Thymus (tissue), 11 donors: Measurements from ENCODE around the gene OR2AJ1. TPM values are rescaled to one million over a fixed set of nuclear protein-coding genes. Genes with fewer than 3 reads are reported as not detected.
"Not testable (repeated sequence)": the region's sequence is repeated elsewhere in the genome, so short reads cannot be mapped to it uniquely, and the experiment has no call there.

Experiments
- DNase-seq, 9 donors: peaks; one replicate each; pipeline ENCODE4 v3.0.0-alpha.2; 2013; ENCODE audit warnings: low spot score in 9 of 9, low read depth in 6 of 9, missing footprints in 1 of 9
- H3K27ac ChIP-seq, 2 donors: one replicate each; pipeline ENCODE4 v1.5.1; 2013; ENCODE audit warnings: control low read depth in 1 of 2, low read depth in 1 of 2, low read length in 1 of 2, mild to moderate bottlenecking in 1 of 2, moderate library complexity in 1 of 2
- H3K27me3 ChIP-seq, 2 donors: one replicate each; pipeline ENCODE4 v1.5.1; 2013; ENCODE audit warnings: low read length in 1 of 2; ENCODE audit not compliant: control insufficient read depth in 2 of 2, insufficient read depth in 1 of 2
- H3K36me3 ChIP-seq, 2 donors: one replicate each; pipeline ENCODE4 v1.5.1; 2013; ENCODE audit warnings: low read length in 1 of 2, mild to moderate bottlenecking in 1 of 2, moderate library complexity in 1 of 2; ENCODE audit not compliant: control insufficient read depth in 2 of 2, insufficient read depth in 2 of 2
- H3K4me1 ChIP-seq, 2 donors: one replicate each; pipeline ENCODE4 v1.5.1; 2013; ENCODE audit warnings: low read length in 2 of 2; ENCODE audit not compliant: control insufficient read depth in 2 of 2, insufficient read depth in 2 of 2
- H3K4me3 ChIP-seq, 2 donors: one replicate each; pipeline ENCODE4 v1.5.1; 2013; ENCODE audit warnings: low read length in 2 of 2, control low read depth in 1 of 2, mild to moderate bottlenecking in 1 of 2
- H3K9me3 ChIP-seq, 2 donors: one replicate each; pipeline ENCODE4 v1.5.1; 2013; ENCODE audit warnings: low read length in 1 of 2, mild to moderate bottlenecking in 1 of 2; ENCODE audit not compliant: control insufficient read depth in 2 of 2, insufficient read depth in 1 of 2
- WGBS: extraction: QIAGEN DNeasy Blood & Tissue Kit; methylation state at CpG from one replicate; pipeline ENCODE4 v1.1.7; 2013; 5-methylcytosine and 5-hydroxymethylcytosine counted together
- polyA plus RNA-seq: library from polyadenylated mRNA; stranded (reverse); fragments of 200-250 nt; gene quantifications from one replicate; pipeline ENCODE4 v1.2.3, GENCODE V29; 2013
- total RNA-seq: library from RNA; stranded (reverse); fragments of 120-200 nt; gene quantifications from one replicate; pipeline ENCODE4 v1.2.4, GENCODE V29; 2013
- donor health status: healthy.

The OR2AJ1 gene
- total and polyA plus RNA-seq, 2 donors: not detected

- peak overlapping the region; percentile 44 to 58 for H3K4me3 ChIP-seq
- WGBS: 7% methylated on average over 44 of the region's 44 CpGs
- H3K9me3 ChIP-seq: peaks cover 0 to 14% of the 10 kb centered on the region in 2 donors
Measured at GRCh38 chr1:247936965-247937734, 12.5 kb downstream of the OR2AJ1 start.

GRCh38 chr1:247942624-247943023, 17.9 kb downstream of the OR2AJ1 start:
- Histone ChIP-seq H3K27me3 (no peaks in the 10 kb centered on the region), H3K4me1 (no peaks in the 10 kb centered on the region), H3K9me3 (no peaks in the 10 kb centered on the region), H3K36me3 (no peaks in the 10 kb centered on the region), H3K27ac (no peak overlapping the region), H3K4me3 (no peak overlapping the region)
- 96% methylated on average over 6 of the region's 6 CpGs for WGBS
- DNase-seq: no peak

More at GRCh38 chr1:247936965-247937734, 12.5 kb downstream of the OR2AJ1 start:
- H3K27ac ChIP-seq: peak overlapping the region in 1 of 2 donors; percentile 53
- not testable (repeated sequence) for H3K4me1 ChIP-seq, H3K36me3 ChIP-seq, H3K27me3 ChIP-seq
- peak; percentile 75 to 95 (median 88) for DNase-seq

- H3K9me3 ChIP-seq: peaks cover 0 to 5% of the 10 kb centered on the region in 2 donors
- no peaks in the 10 kb centered on the region for H3K36me3 ChIP-seq
- H3K4me1 ChIP-seq: no peaks in the 10 kb centered on the region
- no peak within 1 kb of the TSS for H3K4me3 ChIP-seq
- no peak for DNase-seq
- H3K27ac ChIP-seq: no peak within 1 kb of the TSS
- H3K27me3 ChIP-seq: no peaks in the 10 kb centered on the region
- WGBS: 98% methylated on average over 3 of the region's 3 CpGs
Measured at GRCh38 chr1:247948558-247948957, 23.9 kb downstream of the OR2AJ1 start, which contains the start of gene OR2L8. OR2L8 (plus strand) TSS chr1:247948858; CDS start chr1:247948858, 0 bp downstream.

- Histone ChIP-seq H3K4me1 (no peaks in the 10 kb centered on the region), H3K4me3 (no peak overlapping the region), H3K27me3 (no peaks in the 10 kb centered on the region), H3K36me3 (no peaks in the 10 kb centered on the region), H3K9me3 (peaks cover 0 to 5% of the 10 kb centered on the region in 2 donors), H3K27ac (no peak overlapping the region)
- DNase-seq: no peak
- 100% methylated on average over 1 of the region's 1 CpG for WGBS
Measured at GRCh38 chr1:247953408-247953807, 28.7 kb downstream of the OR2AJ1 start.

GRCh38 chr1:247961791-247962190, 37.1 kb downstream of the OR2AJ1 start:
- 64% methylated on average over 3 of the region's 3 CpGs for WGBS
- Histone ChIP-seq H3K9me3 (no peaks in the 10 kb centered on the region), H3K27me3 (no peaks in the 10 kb centered on the region), H3K27ac (no peak overlapping the region), H3K36me3 (no peaks in the 10 kb centered on the region), H3K4me1 (no peaks in the 10 kb centered on the region), H3K4me3 (no peak overlapping the region)
- no peak for DNase-seq

- no peaks in the 10 kb centered on the region for H3K4me1 ChIP-seq
- no peak overlapping the region for H3K27ac ChIP-seq
- H3K4me3 ChIP-seq: no peak overlapping the region
- no peaks in the 10 kb centered on the region for H3K9me3 ChIP-seq
- 38% methylated on average over 4 of the region's 4 CpGs for WGBS
- H3K27me3 ChIP-seq: no peaks in the 10 kb centered on the region
- no peaks in the 10 kb centered on the region for H3K36me3 ChIP-seq
- no peak for DNase-seq
Measured at GRCh38 chr1:247962911-247963588, 38.4 kb downstream of the OR2AJ1 start.

- no peak for DNase-seq
- H3K36me3 ChIP-seq: no peaks in the 10 kb centered on the region
- H3K27me3 ChIP-seq: no peaks in the 10 kb centered on the region
- H3K27ac ChIP-seq: no peak within 1 kb of the TSS
- H3K9me3 ChIP-seq: no peaks in the 10 kb centered on the region
- WGBS: 97% methylated on average over 2 of the region's 2 CpGs
- H3K4me3 ChIP-seq: no peak within 1 kb of the TSS
- H3K4me1 ChIP-seq: no peaks in the 10 kb centered on the region
Measured at GRCh38 chr1:247964933-247965332, 40.2 kb downstream of the OR2AJ1 start, which contains the start of gene OR2AK2. OR2AK2 (plus strand) TSS chr1:247965233; CDS start chr1:247965377, 144 bp downstream.

GRCh38 chr1:247966532-247967204, 42.0 kb downstream of the OR2AJ1 start:
- H3K4me3 ChIP-seq: no peak overlapping the region
- H3K27me3 ChIP-seq: no peaks in the 10 kb centered on the region
- 41% methylated on average over 5 of the region's 5 CpGs for WGBS
- no peaks in the 10 kb centered on the region for H3K4me1 ChIP-seq
- H3K36me3 ChIP-seq: no peaks in the 10 kb centered on the region
- DNase-seq: no peak
- no peaks in the 10 kb centered on the region for H3K9me3 ChIP-seq
- no peak overlapping the region for H3K27ac ChIP-seq
